Ovary (tissue), 3 donors: ENCODE measurements around the gene FRMD3.

ENCODE experiments used
- CTCF ChIP-seq, 3 donors: fragments of 450-650 bp in 2 of 3; fragments of 200-600 bp in 1 of 3; IDR thresholded peaks; one replicate each; pipeline versions ENCODE4 v1.5.1 to v1.8.0; 2016 to 2022; ENCODE audit warnings: antibody characterized with exemption in 3 of 3, mild to moderate bottlenecking in 1 of 3
- EP300 ChIP-seq: sonication (generic); formaldehyde crosslinking; IDR thresholded peaks from one replicate; pipeline ENCODE4 v1.6.1; 2017; ENCODE audit warnings: antibody characterized with exemption
- POLR2A ChIP-seq: fragments of 450-650 bp; IDR thresholded peaks from one replicate; pipeline ENCODE4 v1.6.1; 2017; ENCODE audit warnings: antibody characterized with exemption, mild to moderate bottlenecking, moderate library complexity
- donor health status: DM: no; HTN: no; CAD: no.

DNA sequence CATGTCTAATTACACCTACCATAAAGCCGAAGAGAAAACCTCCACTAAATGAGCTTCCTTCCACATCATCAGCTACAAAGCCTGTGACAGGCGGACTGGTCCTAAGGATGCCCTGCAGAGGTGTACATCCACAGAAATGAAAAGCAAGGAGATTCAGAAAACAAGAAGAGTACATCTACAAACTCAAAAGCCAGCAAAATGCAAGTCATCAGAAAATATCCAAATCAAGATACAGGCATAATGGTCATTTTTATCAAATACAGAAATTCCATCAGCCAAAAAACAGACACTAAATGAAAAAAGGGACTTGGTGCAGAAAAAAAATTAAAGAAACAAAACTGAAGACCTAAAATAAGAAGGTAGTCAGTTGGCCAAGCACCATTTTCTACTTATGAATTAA lies 79.7 kb downstream of the FRMD3 start:
- TF ChIP-seq CTCF (IDR thresholded peaks at IDR 0.05): no peak
- no peak for TF ChIP-seq EP300
- no peak for TF ChIP-seq POLR2A
